GM18907 (cell line): ENCODE measurements around the gene VSIG10L.

Source experiments
- ATAC-seq: cut with Tn5 transposase; IDR thresholded peaks from one replicate; pipeline ENCODE4 v1.9.1; 2021; ENCODE audit warnings: mild to moderate bottlenecking, moderate library complexity; ENCODE audit not compliant: unreplicated experiment

VSIG10L gene

GRCh38 chr19:51341976-51342580, at the start of gene VSIG10L:
Gene VSIG10L (minus strand): TSS chr19:51342139. CDS start chr19:51342124, 15 bp downstream.
- no peak for ATAC-seq

GRCh38 chr19:51391073-51391611, 49.2 kb upstream of the VSIG10L start:
- no peak for ATAC-seq

- no peak for ATAC-seq
Observed at GRCh38 chr19:51389143-51389542, 47.2 kb upstream of the VSIG10L start.

GRCh38 chr19:51387924-51388389, 46.0 kb upstream of the VSIG10L start, which contains the start of gene LIM2:
Gene LIM2 (minus strand): TSS chr19:51387974. CDS start chr19:51387443, 531 bp downstream.
- no peak for ATAC-seq

GRCh38 chr19:51386882-51387520, 45.1 kb upstream of the VSIG10L start:
- no peak for ATAC-seq

- ATAC-seq: no peak
Observed at GRCh38 chr19:51382004-51382403, 40.1 kb upstream of the VSIG10L start.

GRCh38 chr19:51380379-51380778, 38.4 kb upstream of the VSIG10L start:
- no peak for ATAC-seq

GRCh38 chr19:51377422-51377821, 35.5 kb upstream of the VSIG10L start:
- no peak for ATAC-seq

- no peak for ATAC-seq
Observed at GRCh38 chr19:51375504-51376221, 33.7 kb upstream of the VSIG10L start.

- peak; percentile 50 for ATAC-seq
Observed at GRCh38 chr19:51372649-51373504, 30.9 kb upstream of the VSIG10L start, which contains the start of gene NKG7. Gene NKG7 (minus strand): TSS chr19:51372654. CDS start chr19:51372535, 119 bp downstream.

- no peak for ATAC-seq
Observed at GRCh38 chr19:51372021-51372648, 30.2 kb upstream of the VSIG10L start.

GRCh38 chr19:51371186-51371690, 29.3 kb upstream of the VSIG10L start:
- ATAC-seq: no peak

GRCh38 chr19:51370230-51370629, 28.3 kb upstream of the VSIG10L start:
- ATAC-seq: no peak

- no peak for ATAC-seq
Observed at GRCh38 chr19:51368366-51369282, 26.7 kb upstream of the VSIG10L start, which contains the start of gene CLDND2. Gene CLDND2 (minus strand): TSS chr19:51369003. CDS start chr19:51368577, 426 bp downstream.

GRCh38 chr19:51367565-51368365, 25.8 kb upstream of the VSIG10L start:
- ATAC-seq: peak; percentile 71

GRCh38 chr19:51367255-51367564, 25.3 kb upstream of the VSIG10L start:
- ATAC-seq: no peak

GRCh38 chr19:51366389-51367254, 24.7 kb upstream of the VSIG10L start:
- peak; percentile 60 for ATAC-seq
